Activated CD8-positive, alpha-beta T cell treated with anti-CD3 and anti-CD28 coated beads, Interleukin-2, amount 10 ng/mL, durations not matched to agents 7 days and 5 days (primary cell): Measurements from ENCODE around the gene SCAMP1. TPM values are rescaled to one million over a fixed set of nuclear protein-coding genes. Genes with fewer than 3 reads are reported as not detected.
A peak's percentile ranks its signal among the peaks of the same experiment; 100 is the strongest.
"Not testable (repeated sequence)": the region's sequence is repeated elsewhere in the genome, so short reads cannot be mapped to it uniquely, and the experiment has no call there.

Source experiments
- ATAC-seq: fragments of 150-1000 bp; cut with Tn5 transposase; one replicate; pipeline ENCODE4 v1.10.0; 2021; ENCODE audit warnings: moderate library complexity
- CTCF ChIA-PET: fragments of 350-600 bp; sonication (Branson Sonifier 250); formaldehyde crosslinking; loops from one replicate; lab custom pipeline; 2021; ENCODE audit warnings: antibody characterized with exemption; lab: Charles Lee
- POLR2A ChIA-PET: fragments of 350-600 bp; sonication (Branson Sonifier 250); formaldehyde crosslinking; loops from one replicate; lab custom pipeline; 2021; ENCODE audit warnings: antibody characterized with exemption; lab: Charles Lee
- DNase-seq: peaks from one replicate; pipeline ENCODE4 v3.0.0-alpha.2; 2020
- H3K27ac Mint-ChIP-seq: one replicate; pipeline ENCODE4 v1.8.0; 2021; ENCODE audit warnings: mild to moderate bottlenecking, mixed read lengths
- H3K27me3 Mint-ChIP-seq: one replicate; pipeline ENCODE4 v1.8.0; 2021; ENCODE audit warnings: low read depth, mixed read lengths
- H3K36me3 Mint-ChIP-seq: one replicate; pipeline ENCODE4 v1.8.0; 2021; ENCODE audit warnings: low read depth, mixed read lengths
- H3K4me1 Mint-ChIP-seq: one replicate; pipeline ENCODE4 v1.8.0; 2021; ENCODE audit warnings: low read depth, mixed read lengths
- H3K4me3 Mint-ChIP-seq: one replicate; pipeline ENCODE4 v1.8.0; 2021; ENCODE audit warnings: mild to moderate bottlenecking, mixed read lengths
- H3K9me3 Mint-ChIP-seq: one replicate; pipeline ENCODE4 v1.8.0; 2022; ENCODE audit warnings: mixed read lengths; ENCODE audit not compliant: insufficient read depth
- total RNA-seq, 2 experiments: library from RNA; stranded (reverse); gene quantifications; one replicate each; pipeline ENCODE4 v1.2.3, GENCODE V29; 2021

SCAMP1 gene
- total RNA-seq, 2 experiments from 2014 or later, result 13.5 to 13.9 TPM

DNA sequence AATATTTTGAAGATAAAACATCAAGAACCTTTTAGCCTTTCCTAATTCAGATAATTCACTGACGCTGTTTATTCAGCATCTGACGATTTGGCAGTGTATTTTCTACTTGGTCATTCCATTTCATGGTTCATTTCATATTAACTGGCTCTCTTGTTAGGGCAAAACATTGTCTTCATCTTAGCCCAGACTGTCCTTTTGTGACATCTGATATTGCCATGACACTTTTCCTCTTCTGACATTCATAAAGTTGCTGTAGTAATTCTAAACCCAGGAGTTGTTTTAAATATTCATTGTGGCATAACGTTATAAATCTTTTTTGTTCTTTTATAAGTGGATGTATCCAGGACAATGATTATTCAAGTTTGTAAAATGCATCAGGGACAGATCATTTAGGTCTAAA lies 1.8 kb downstream of the SCAMP1 start:
- ATAC-seq (no peak), DNase-seq (no peak)
- H3K36me3 Mint-ChIP-seq, result peaks cover 20% of the 10 kb centered on the region
- no peaks in the 10 kb centered on the region for H3K27me3 Mint-ChIP-seq
- peaks cover 28% of the 10 kb centered on the region for H3K4me1 Mint-ChIP-seq
- H3K27ac Mint-ChIP-seq, result no peak overlapping the region
- peak overlapping the region; percentile 23 for H3K4me3 Mint-ChIP-seq
- no peaks in the 10 kb centered on the region for H3K9me3 Mint-ChIP-seq
- CTCF ChIA-PET, result no interaction called here
- POLR2A ChIA-PET, result no interaction called here

DNA sequence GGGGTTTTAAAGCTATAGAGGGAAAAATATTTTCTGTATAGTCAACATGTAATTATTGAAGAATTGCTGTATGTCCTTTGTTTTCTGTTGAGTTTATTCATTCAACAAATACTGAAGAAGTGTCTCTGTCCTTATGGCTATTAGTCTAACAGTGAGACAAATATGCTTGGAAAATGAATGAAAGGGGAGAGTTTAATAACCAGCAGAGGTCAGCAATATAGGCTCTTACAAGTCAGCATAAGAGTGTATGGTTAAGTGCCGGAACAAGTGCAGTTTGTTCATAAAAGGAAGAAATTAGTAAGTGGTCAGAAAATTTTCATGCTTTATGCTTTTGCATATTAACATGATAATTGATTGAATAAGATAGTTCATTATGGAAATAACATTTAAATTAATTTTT lies 3.6 kb downstream of the SCAMP1 start:
- no peak for ATAC-seq
- H3K4me3 Mint-ChIP-seq, result no peak overlapping the region
- no peak overlapping the region for H3K27ac Mint-ChIP-seq
- H3K4me1 Mint-ChIP-seq, result peaks cover 20% of the 10 kb centered on the region
- CTCF ChIA-PET, result no interaction called here
- no peaks in the 10 kb centered on the region for H3K27me3 Mint-ChIP-seq
- POLR2A ChIA-PET, result no interaction called here
- DNase-seq, result no peak
- H3K9me3 Mint-ChIP-seq, result no peaks in the 10 kb centered on the region
- peaks cover 7% of the 10 kb centered on the region for H3K36me3 Mint-ChIP-seq

DNA sequence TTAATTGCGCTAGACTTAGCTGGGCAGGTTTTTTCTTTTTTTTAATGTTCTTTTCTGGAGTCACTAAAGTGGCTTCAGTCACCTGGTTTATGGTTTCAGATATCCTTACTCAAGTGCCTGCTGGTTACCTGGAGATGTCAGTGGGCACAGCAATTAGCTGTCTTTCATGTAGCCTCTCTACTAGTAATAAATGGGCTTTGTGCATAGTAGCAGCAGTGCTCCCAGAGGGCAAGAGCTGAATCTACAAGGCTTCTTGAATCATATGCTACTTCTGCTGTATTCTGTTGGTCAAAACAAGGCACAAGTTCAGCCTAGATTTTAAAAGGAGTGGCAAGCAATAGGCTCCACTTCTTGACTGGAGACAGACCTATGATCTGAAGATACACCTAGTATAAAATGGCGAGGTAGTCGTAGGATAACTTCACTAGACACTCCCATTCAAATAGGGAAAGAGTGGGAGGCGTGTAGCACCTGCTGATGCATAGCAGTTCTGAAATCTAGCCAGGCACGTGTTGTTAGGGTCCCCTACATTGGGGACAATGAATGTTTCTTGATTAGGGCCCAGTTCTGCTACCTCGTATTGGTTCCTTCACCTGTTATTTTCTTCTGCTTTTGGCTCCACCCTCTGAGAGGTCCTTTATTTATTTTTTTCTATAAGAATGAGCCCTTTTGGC lies 7.0 kb downstream of the SCAMP1 start:
- H3K4me3 Mint-ChIP-seq, result no peak overlapping the region
- ATAC-seq, result no peak
- ChIA-PET CTCF (interaction anchor here (0.7 kb wide), 1 partner anchor 255 kb away, joined by 3 read pairs; no protein-coding TSS in a partner anchor), POLR2A (no interaction called here)
- peaks cover under 1% of the 10 kb centered on the region for H3K4me1 Mint-ChIP-seq
- no peaks in the 10 kb centered on the region for H3K27me3 Mint-ChIP-seq
- no peaks in the 10 kb centered on the region for H3K9me3 Mint-ChIP-seq
- DNase-seq, result no peak
- H3K27ac Mint-ChIP-seq, result no peak overlapping the region
- H3K36me3 Mint-ChIP-seq, result no peaks in the 10 kb centered on the region

DNA sequence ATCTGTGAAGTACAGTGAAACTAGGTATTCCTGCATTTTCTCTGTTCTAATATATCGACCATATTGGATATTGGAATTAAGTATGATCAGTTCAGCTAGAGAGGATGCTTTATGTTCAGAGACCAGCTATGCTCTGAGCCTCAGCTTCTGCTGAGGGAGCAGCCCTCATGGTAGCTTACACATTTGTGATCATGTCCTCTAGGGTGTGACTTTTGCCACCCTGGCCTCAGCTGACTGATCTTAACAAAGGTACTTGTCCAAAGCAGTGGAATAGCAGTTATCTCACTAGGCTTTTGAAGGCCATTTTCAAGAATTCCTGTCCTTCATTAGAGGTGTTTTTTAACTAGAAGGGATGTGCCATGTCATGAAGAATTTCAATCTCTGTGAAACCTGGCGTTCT lies 9.3 kb downstream of the SCAMP1 start:
- ChIA-PET POLR2A (no interaction called here), CTCF (interaction anchor here (0.7 kb wide), 1 partner anchor 10 kb away, joined by 3 read pairs; no protein-coding TSS in a partner anchor)
- DNase-seq (no peak), ATAC-seq (no peak)
- Mint-ChIP-seq H3K36me3 (no peaks in the 10 kb centered on the region), H3K9me3 (no peaks in the 10 kb centered on the region), H3K27me3 (no peaks in the 10 kb centered on the region), H3K4me1 (no peaks in the 10 kb centered on the region), H3K4me3 (no peak overlapping the region), H3K27ac (no peak overlapping the region)

DNA sequence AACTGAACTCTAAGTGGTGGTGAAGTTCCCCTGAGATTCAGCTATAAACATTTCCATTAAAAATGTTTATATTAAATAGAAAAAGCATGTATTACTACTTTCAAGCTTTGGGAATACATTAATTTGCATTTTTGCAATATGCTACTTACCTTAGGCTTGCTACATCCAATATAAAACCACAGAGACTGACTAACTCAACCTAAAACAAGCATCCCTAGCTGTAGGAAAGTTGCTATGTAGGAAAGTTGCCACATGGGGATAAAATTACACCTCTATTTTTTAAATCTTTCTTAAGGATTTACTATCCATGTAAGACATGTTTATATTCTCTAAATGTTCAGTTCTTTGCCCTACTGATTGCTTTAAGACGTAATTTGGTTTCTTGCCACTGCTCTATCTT lies 12.8 kb downstream of the SCAMP1 start:
- ChIA-PET POLR2A (interaction anchor here (1.2 kb wide), 1 partner anchor 15 kb away, joined by 6 read pairs; no protein-coding TSS in a partner anchor), CTCF (no interaction called here)
- no peaks in the 10 kb centered on the region for H3K27me3 Mint-ChIP-seq
- H3K4me1 Mint-ChIP-seq, result no peaks in the 10 kb centered on the region
- H3K27ac Mint-ChIP-seq, result no peak overlapping the region
- H3K4me3 Mint-ChIP-seq, result no peak overlapping the region
- DNase-seq (no peak), ATAC-seq (no peak)
- H3K9me3 Mint-ChIP-seq, result no peaks in the 10 kb centered on the region
- H3K36me3 Mint-ChIP-seq, result no peaks in the 10 kb centered on the region

DNA sequence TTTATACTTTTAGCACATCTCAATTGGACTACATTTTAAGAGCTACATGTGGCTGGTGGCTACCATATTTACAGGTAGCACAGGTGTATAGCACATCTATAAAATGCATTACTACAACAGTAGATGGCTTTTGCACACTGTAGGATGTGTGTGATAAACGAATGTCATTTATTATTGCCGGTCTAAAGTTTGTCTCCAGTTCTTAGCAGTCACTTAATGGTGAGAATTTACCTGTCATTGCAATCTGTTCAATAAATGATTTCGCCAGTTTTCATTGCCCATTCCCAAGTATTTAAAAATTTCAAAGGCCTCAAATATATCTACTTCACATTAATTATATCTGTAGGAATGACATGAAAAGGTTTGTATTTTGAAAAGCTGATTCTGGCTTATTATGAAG lies 15.9 kb downstream of the SCAMP1 start:
- Mint-ChIP-seq H3K9me3 (no peaks in the 10 kb centered on the region), H3K36me3 (peaks cover 2% of the 10 kb centered on the region), H3K4me1 (no peaks in the 10 kb centered on the region), H3K4me3 (no peak overlapping the region), H3K27ac (no peak overlapping the region), H3K27me3 (no peaks in the 10 kb centered on the region)
- ATAC-seq, result no peak
- POLR2A ChIA-PET, result no interaction called here
- no peak for DNase-seq
- CTCF ChIA-PET, result no interaction called here

DNA sequence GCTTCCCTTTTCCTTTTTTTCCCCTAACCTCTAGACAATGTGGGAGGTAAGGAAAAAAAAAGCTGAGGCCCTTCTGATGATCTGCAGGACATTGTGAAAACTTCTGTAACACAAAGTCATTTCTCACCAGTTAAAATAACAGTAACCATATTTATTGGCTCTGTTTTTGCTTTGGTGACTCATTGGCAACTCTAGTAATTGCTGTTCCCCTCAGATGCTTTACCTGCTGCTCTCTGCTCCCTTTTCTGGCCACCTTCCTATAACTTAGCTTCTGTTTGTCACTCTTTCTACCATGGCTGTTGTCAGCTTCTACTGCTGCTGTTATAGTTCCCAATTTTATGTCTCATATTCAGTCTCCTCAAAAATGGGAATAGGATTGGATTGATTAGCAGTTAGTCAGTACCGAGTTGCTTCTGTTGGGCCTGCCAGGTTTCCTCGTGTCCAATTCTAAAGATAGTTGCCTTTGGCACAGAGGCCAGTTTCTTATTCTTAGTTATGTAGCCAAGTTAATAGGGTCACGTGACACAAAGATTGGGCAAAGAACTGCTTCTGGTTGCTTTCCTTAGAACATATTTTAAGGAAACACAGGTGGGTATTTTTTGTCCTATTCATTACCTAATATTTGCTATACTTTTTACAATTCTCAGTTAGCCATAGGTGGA lies 16.8 kb downstream of the SCAMP1 start:
- POLR2A ChIA-PET, result interaction anchor here (0.7 kb wide), 1 partner anchor 66 kb away, joined by 3 read pairs; no protein-coding TSS in a partner anchor

DNA sequence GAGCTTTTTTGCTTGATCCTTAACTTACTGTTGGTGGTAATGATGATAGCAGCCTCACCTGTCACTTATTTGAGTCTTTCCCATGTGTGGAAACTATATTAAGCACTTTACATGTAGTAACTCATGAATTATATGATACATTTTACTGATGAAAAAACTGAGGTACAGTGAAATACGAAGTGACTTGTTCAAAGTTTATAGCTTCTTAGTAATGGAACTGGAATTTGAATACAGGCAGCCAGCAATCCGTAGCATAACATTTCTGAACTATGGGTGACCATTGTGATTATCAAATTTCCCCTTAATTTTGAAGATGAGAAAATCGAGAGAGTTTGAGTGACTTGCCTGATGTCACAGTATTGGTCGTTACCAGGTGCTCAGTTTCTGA lies 17.3 kb downstream of the SCAMP1 start:
- no peaks in the 10 kb centered on the region for H3K27me3 Mint-ChIP-seq
- H3K27ac Mint-ChIP-seq, result no peak overlapping the region
- H3K9me3 Mint-ChIP-seq, result no peaks in the 10 kb centered on the region
- ATAC-seq, result no peak
- CTCF ChIA-PET, result no interaction called here
- H3K4me1 Mint-ChIP-seq, result no peaks in the 10 kb centered on the region
- H3K36me3 Mint-ChIP-seq, result peaks cover 2% of the 10 kb centered on the region
- no peak for DNase-seq
- H3K4me3 Mint-ChIP-seq, result no peak overlapping the region
- POLR2A ChIA-PET, result interaction anchor here (0.7 kb wide), 1 partner anchor 65 kb away, joined by 3 read pairs; no protein-coding TSS in a partner anchor

More for the DNA sequence above, 16.8 kb downstream of the SCAMP1 start:
- Mint-ChIP-seq H3K27ac (no peak overlapping the region), H3K4me3 (no peak overlapping the region), H3K4me1 (no peaks in the 10 kb centered on the region), H3K9me3 (no peaks in the 10 kb centered on the region), H3K36me3 (peaks cover 2% of the 10 kb centered on the region), H3K27me3 (no peaks in the 10 kb centered on the region)
- ATAC-seq (no peak), DNase-seq (no peak)
- CTCF ChIA-PET, result no interaction called here

DNA sequence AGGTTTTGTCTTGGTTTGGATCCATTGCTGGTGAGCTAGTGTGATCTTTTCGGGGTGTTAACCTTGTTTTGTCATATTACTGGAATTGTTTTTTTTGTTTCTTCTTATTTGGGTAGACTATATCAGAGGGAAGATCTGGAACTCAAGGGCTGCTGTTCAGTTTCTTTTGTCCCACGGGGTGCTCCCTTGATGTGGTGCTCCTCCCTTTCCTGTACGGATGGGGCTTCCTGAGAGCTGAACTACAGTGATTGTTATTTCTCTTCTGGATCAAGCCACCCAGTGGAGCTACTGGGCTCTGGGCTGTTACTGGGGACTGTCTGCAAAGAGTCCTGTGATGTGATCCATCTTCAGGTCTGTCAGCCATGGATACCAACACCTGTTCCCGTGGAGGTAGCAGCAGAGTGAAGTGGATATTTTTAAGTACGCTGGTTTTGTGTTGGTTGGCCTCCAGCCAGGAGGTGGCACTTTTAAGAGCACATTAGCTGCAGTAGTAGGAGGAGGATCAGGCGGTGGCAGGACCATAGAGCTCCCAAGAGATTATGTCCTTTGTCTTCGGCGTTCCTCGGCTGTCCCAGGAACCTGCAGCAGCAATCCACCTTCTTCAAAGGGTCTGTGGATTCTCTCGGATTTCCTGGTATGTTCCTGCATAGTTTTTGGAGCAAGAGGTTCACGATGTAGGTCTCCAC lies 27.2 kb downstream of the SCAMP1 start:
- ChIA-PET CTCF (no interaction called here), POLR2A (no interaction called here)
- peaks cover 24% of the 10 kb centered on the region for H3K36me3 Mint-ChIP-seq
- peaks cover 5% of the 10 kb centered on the region for H3K4me1 Mint-ChIP-seq
- no peaks in the 10 kb centered on the region for H3K27me3 Mint-ChIP-seq
- DNase-seq, result no peak
- no peak overlapping the region for H3K27ac Mint-ChIP-seq
- H3K9me3 Mint-ChIP-seq, result peaks cover 23% of the 10 kb centered on the region
- no peak for ATAC-seq
- H3K4me3 Mint-ChIP-seq, result no peak overlapping the region

DNA sequence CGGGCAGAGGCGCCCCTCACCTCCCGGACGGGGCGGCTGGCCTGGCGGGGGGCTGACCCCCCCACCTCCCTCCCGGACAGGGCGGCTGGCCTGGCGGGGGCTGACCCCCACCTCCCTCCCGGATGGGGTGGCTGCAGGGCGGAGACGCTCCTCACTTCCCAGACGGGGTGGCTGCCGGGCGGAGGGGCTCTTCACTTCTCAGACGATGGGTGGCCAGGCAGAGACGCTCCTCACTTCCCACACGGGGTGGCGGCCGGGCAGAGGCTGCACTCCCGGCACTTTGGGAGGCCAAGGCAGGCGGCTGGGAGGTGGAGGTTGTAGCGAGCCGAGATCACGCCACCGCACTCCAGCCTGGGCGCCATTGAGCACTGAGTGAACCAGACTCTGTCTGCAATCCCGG lies 30.9 kb downstream of the SCAMP1 start:
- not testable (repeated sequence) for ATAC-seq

DNA sequence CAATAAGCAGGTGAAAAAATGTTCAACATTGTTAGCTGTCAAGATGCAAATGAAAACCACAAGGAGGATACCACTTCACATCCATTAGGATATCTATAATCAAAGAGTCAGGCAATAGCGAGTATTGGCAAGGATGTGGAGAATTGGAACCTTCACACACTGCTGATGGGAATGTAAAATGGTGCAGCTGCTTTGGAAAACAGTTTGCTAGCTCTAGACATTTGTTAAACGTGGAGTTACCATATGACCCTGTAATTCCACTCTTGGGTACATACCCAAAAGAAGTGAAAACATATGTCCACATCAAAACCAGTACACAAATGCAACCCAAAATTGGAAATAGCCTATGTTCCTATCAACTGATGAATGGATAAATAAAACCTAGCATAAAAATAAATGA lies 37.4 kb downstream of the SCAMP1 start:
- H3K4me1 Mint-ChIP-seq, result no peaks in the 10 kb centered on the region
- H3K9me3 Mint-ChIP-seq, result no peaks in the 10 kb centered on the region
- no peak overlapping the region for H3K27ac Mint-ChIP-seq
- H3K36me3 Mint-ChIP-seq, result peaks cover 4% of the 10 kb centered on the region
- DNase-seq (no peak), ATAC-seq (no peak)
- H3K27me3 Mint-ChIP-seq, result no peaks in the 10 kb centered on the region
- ChIA-PET CTCF (no interaction called here), POLR2A (no interaction called here)
- H3K4me3 Mint-ChIP-seq, result no peak overlapping the region

More for the DNA sequence above, 30.9 kb downstream of the SCAMP1 start:
- H3K27ac Mint-ChIP-seq, CTCF ChIA-PET, DNase-seq, H3K27me3 Mint-ChIP-seq, POLR2A ChIA-PET, H3K4me1 Mint-ChIP-seq, H3K9me3 Mint-ChIP-seq, H3K4me3 Mint-ChIP-seq: not testable (repeated sequence)
- H3K36me3 Mint-ChIP-seq, result peaks cover 12% of the 10 kb centered on the region

DNA sequence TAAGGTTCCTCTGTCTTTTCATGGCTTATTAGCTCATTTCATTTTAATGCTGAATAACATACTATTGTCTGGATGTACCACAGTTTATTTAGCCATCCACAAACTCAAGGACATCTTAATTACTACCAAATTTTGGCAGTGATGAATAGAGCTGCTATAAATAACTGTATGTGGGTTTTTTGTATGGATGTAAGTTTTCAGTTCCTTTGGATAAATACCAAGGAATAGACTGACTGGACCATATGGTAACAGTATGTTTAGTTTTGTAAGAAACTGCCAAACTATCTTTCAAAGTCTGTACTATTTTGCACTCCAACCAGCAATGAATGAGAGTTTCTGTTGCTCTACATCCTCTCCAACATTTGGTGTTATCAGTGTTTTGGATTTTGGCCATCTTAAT lies 38.7 kb downstream of the SCAMP1 start:
- CTCF ChIA-PET, result no interaction called here
- H3K27ac Mint-ChIP-seq, result no peak overlapping the region
- ATAC-seq, result no peak
- DNase-seq, result no peak
- H3K36me3 Mint-ChIP-seq, result peaks cover 4% of the 10 kb centered on the region
- POLR2A ChIA-PET, result no interaction called here
- H3K27me3 Mint-ChIP-seq, result no peaks in the 10 kb centered on the region
- no peak overlapping the region for H3K4me3 Mint-ChIP-seq
- H3K9me3 Mint-ChIP-seq, result no peaks in the 10 kb centered on the region
- no peaks in the 10 kb centered on the region for H3K4me1 Mint-ChIP-seq
